ENCODE results near the gene VWA3B. TPM values are rescaled to one million over a fixed set of nuclear protein-coding genes. Genes with fewer than 3 reads are reported as not detected.

VWA3B gene
- polyA plus RNA-seq, 2 of the 4 experiments (the other 2 are of a cell fraction) = not detected

GRCh38 chr2:98242003-98242402, 155.0 kb downstream of the VWA3B start:
- H3K4me2 ChIP-seq = no peak overlapping the region
- DNase-seq (ENCODE audit: low read depth in 1 of 2, low spot score in 1 of 2) = no peak
- H3K9me3 ChIP-seq = peaks cover 7% of the 10 kb centered on the region; the same call in 2 of the 3 replicates
- H3K4me1 ChIP-seq = no peaks in the 10 kb centered on the region
- WGBS (ENCODE audit: missing lambda C conversion rate) = 25% methylated on average over 5 of the region's 5 CpGs
- no peak overlapping the region for H3K4me3 ChIP-seq
- no peak for ATAC-seq
- CTCF ChIA-PET = interaction anchor here (1.0 kb wide), 1 partner anchor 10 kb away, joined by 3 read pairs; no protein-coding TSS in a partner anchor
- no peak overlapping the region for H3K27ac ChIP-seq
- no peak for TF ChIP-seq ELK1 (IDR thresholded peaks at IDR 0.05; ENCODE audit: low read depth, low read length)
- no peak for TF ChIP-seq NFE2L2 (conservative IDR thresholded peaks at IDR 0.05; ENCODE audit: low read length)
- TF ChIP-seq JUN (IDR thresholded peaks at IDR 0.05) = no peak
- TF ChIP-seq ZC3H11A (IDR thresholded peaks at IDR 0.05) = no peak
- no peak for TF ChIP-seq EHMT2 (IDR thresholded peaks at IDR 0.05; ENCODE audit: low read depth)
- FAIRE-seq = no peak
- POLR2A ChIA-PET = no interaction called here

- ATAC-seq = no peak
- FAIRE-seq = no peak
- 6% methylated on average over 4 of the region's 4 CpGs for WGBS (ENCODE audit: missing lambda C conversion rate)
- Histone ChIP-seq H3K4me2 (no peak overlapping the region), H3K4me1 (no peaks in the 10 kb centered on the region), H3K9me3 (peaks cover 17% of the 10 kb centered on the region; the same call in 2 of the 3 replicates), H3K4me3 (no peak overlapping the region), H3K27ac (no peak overlapping the region)
- CTCF ChIA-PET = no interaction called here
- TF ChIP-seq CEBPB (IDR thresholded peaks at IDR 0.05) = no peak
- TF ChIP-seq MAFK (IDR thresholded peaks at IDR 0.05; ENCODE audit: partially characterized antibody) = no peak
- no peak for TF ChIP-seq PHF8 (IDR thresholded peaks at IDR 0.05; ENCODE audit: borderline replicate concordance, low read depth)
- no peak for TF ChIP-seq RCOR1 (IDR thresholded peaks at IDR 0.05; ENCODE audit: low read depth, low read length)
- no peak for TF ChIP-seq HDAC2 (IDR thresholded peaks at IDR 0.05)
- TF ChIP-seq USF2 (IDR thresholded peaks at IDR 0.05) = no peak
- no peak for TF ChIP-seq RFX5 (IDR thresholded peaks at IDR 0.05)
- no peak for TF ChIP-seq KDM5A (IDR thresholded peaks at IDR 0.05)
- no peak for TF ChIP-seq ZNF302 (CRISPR knock-in tag; IDR thresholded peaks at IDR 0.05)
- TF ChIP-seq, protein P1, sequence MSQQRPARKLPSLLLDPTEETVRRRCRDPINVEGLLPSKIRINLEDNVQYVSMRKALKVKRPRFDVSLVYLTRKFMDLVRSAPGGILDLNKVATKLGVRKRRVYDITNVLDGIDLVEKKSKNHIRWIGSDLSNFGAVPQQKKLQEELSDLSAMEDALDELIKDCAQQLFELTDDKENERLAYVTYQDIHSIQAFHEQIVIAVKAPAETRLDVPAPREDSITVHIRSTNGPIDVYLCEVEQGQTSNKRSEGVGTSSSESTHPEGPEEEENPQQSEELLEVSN (IDR thresholded peaks at IDR 0.05; ENCODE audit: borderline replicate concordance, low read depth) = no peak
- no peak for TF ChIP-seq POLR2A (IDR thresholded peaks at IDR 0.05; ENCODE audit: low read length)
- TF ChIP-seq KDM1A (IDR thresholded peaks at IDR 0.05; ENCODE audit: low read depth) = no peak
- no peak for TF ChIP-seq JUNB (IDR thresholded peaks at IDR 0.05)
- POLR2A ChIA-PET = no interaction called here
- no peak for DNase-seq (ENCODE audit: low read depth in 1 of 2, low spot score in 1 of 2)
Observed at GRCh38 chr2:98245491-98245890, 158.5 kb downstream of the VWA3B start.

- FAIRE-seq (no peak), DNase-seq (ENCODE audit: low read depth in 1 of 2, low spot score in 1 of 2) (no peak), ATAC-seq (no peak)
- H3K4me2 ChIP-seq = no peak overlapping the region
- no peaks in the 10 kb centered on the region for H3K4me1 ChIP-seq
- peaks cover 17% of the 10 kb centered on the region; the same call in 2 of the 3 replicates for H3K9me3 ChIP-seq
- CTCF ChIA-PET = no interaction called here
- H3K4me3 ChIP-seq = no peak overlapping the region
- TF ChIP-seq TFCP2L1 (CRISPR knock-in tag; IDR thresholded peaks at IDR 0.05) (no peak), NPAS2 (CRISPR knock-in tag; IDR thresholded peaks at IDR 0.05; ENCODE audit: borderline replicate concordance) (no peak)
- TF ChIP-seq, protein P1 (IDR thresholded peaks at IDR 0.05; ENCODE audit: borderline replicate concordance, low read depth) = no peak
- POLR2A ChIA-PET = no interaction called here
- H3K27ac ChIP-seq = no peak overlapping the region
Observed at GRCh38 chr2:98247383-98247782, 160.4 kb downstream of the VWA3B start.
